WTC11 (cell line): ENCODE results near the gene RASGEF1C. TPM values are rescaled to one million over a fixed set of nuclear protein-coding genes. Genes with fewer than 3 reads are reported as not detected.

ENCODE experiments used
- ATAC-seq: fragments of 200-7000 bp; cut with Tn5 transposase; 2 replicates; pipeline ENCODE4 v1.10.0; 2021; ENCODE audit warnings: mild to moderate bottlenecking, moderate library complexity
- CTCF ChIA-PET: fragments of 300-600 bp; sonication (Branson Sonifier 250); formaldehyde crosslinking; loops from one replicate; lab custom pipeline; 2021; ENCODE audit warnings: antibody characterized with exemption; lab: Charles Lee
- POLR2A ChIA-PET: fragments of 350-600 bp; sonication (Branson Sonifier 250); formaldehyde crosslinking; loops from one replicate; lab custom pipeline; 2021; ENCODE audit warnings: antibody characterized with exemption; lab: Charles Lee
- DNase-seq: peaks from one replicate; pipeline ENCODE4 v3.0.0; 2021; ENCODE audit warnings: low spot score
- H3K27ac Mint-ChIP-seq: 2 replicates; pipeline ENCODE4 v1.8.0; 2021; ENCODE audit warnings: mixed read lengths
- H3K27me3 Mint-ChIP-seq: 2 replicates; pipeline ENCODE4 v1.8.0; 2021; ENCODE audit warnings: low read depth, mild to moderate bottlenecking, moderate library complexity, mixed read lengths
- H3K36me3 Mint-ChIP-seq: 2 replicates; pipeline ENCODE4 v1.8.0; 2021; ENCODE audit warnings: mixed read lengths
- H3K4me1 Mint-ChIP-seq: 2 replicates; pipeline ENCODE4 v1.8.0; 2022; ENCODE audit warnings: mixed read lengths
- H3K4me3 Mint-ChIP-seq: 2 replicates; pipeline ENCODE4 v1.8.0; 2021; ENCODE audit warnings: mild to moderate bottlenecking, moderate library complexity, mixed read lengths
- H3K9me3 Mint-ChIP-seq: 2 replicates; pipeline ENCODE4 v1.8.0; 2021; ENCODE audit warnings: mixed read lengths
- ATF1 ChIP-seq: sonication (generic); formaldehyde crosslinking; IDR thresholded peaks from 2 replicates; pipeline ENCODE4 v1.8.1; 2023; ENCODE audit warnings: mild to moderate bottlenecking, moderate library complexity, missing genetic modification reagents
- CREB1 ChIP-seq: sonication (generic); formaldehyde crosslinking; IDR thresholded peaks from 2 replicates; pipeline ENCODE4 v1.8.0; 2023; ENCODE audit warnings: mild to moderate bottlenecking, missing genetic modification reagents
- CTCF ChIP-seq: fragments of 200-600 bp; IDR thresholded peaks from 2 replicates; pipeline ENCODE4 v1.8.0; 2022; ENCODE audit warnings: antibody characterized with exemption
- E2F1 ChIP-seq: sonication (generic); formaldehyde crosslinking; IDR thresholded peaks from 2 replicates; pipeline ENCODE4 v1.8.0; 2022; ENCODE audit warnings: mild to moderate bottlenecking, missing genetic modification reagents
- E2F4 ChIP-seq: sonication (generic); formaldehyde crosslinking; IDR thresholded peaks from 2 replicates; pipeline ENCODE4 v1.8.1; 2022; ENCODE audit warnings: low read depth, mild to moderate bottlenecking, moderate library complexity, missing genetic modification reagents, borderline replicate concordance
- ELF4 ChIP-seq: sonication (generic); formaldehyde crosslinking; IDR thresholded peaks from 2 replicates; pipeline ENCODE4 v1.8.1; 2022; ENCODE audit warnings: low read depth, mild to moderate bottlenecking, moderate library complexity, missing genetic modification reagents
- ETV6 ChIP-seq: sonication (generic); formaldehyde crosslinking; IDR thresholded peaks from 2 replicates; pipeline ENCODE4 v1.8.1; 2022; ENCODE audit warnings: mild to moderate bottlenecking, missing genetic modification reagents
- FOXJ3 ChIP-seq: sonication (generic); formaldehyde crosslinking; IDR thresholded peaks from 2 replicates; pipeline ENCODE4 v1.9.0; 2021; ENCODE audit warnings: missing genetic modification reagents, mild to moderate bottlenecking, borderline replicate concordance
- HMGXB4 ChIP-seq: sonication (generic); formaldehyde crosslinking; IDR thresholded peaks from 2 replicates; pipeline ENCODE4 v1.8.1; 2023; ENCODE audit warnings: mild to moderate bottlenecking, moderate library complexity, missing genetic modification reagents
- JAZF1 ChIP-seq: fragments of 250-450 bp; sonication (Bioruptor Pico); IDR thresholded peaks from 2 replicates; pipeline ENCODE4 v1.9.0; 2021; ENCODE audit warnings: moderate library complexity, mild to moderate bottlenecking, inconsistent platforms
- KAT7 ChIP-seq: sonication (generic); formaldehyde crosslinking; IDR thresholded peaks from 2 replicates; pipeline ENCODE4 v1.8.1; 2023; ENCODE audit warnings: missing genetic modification reagents, mild to moderate bottlenecking, borderline replicate concordance
- NR3C1 ChIP-seq: sonication (generic); formaldehyde crosslinking; conservative IDR thresholded peaks from 2 replicates; pipeline ENCODE4 v1.8.1; 2023; ENCODE audit warnings: low read depth, mild to moderate bottlenecking, missing genetic modification reagents
- OVOL2 ChIP-seq: fragments of 250-450 bp; sonication (Bioruptor Pico); IDR thresholded peaks from 2 replicates; pipeline ENCODE4 v1.9.0; 2021; ENCODE audit warnings: mild to moderate bottlenecking, borderline replicate concordance
- PRDM15 ChIP-seq: sonication (generic); formaldehyde crosslinking; IDR thresholded peaks from 2 replicates; pipeline ENCODE4 v1.8.0; 2022; ENCODE audit warnings: missing genetic modification reagents
- USF1 ChIP-seq: sonication (generic); formaldehyde crosslinking; IDR thresholded peaks from 2 replicates; pipeline ENCODE4 v1.8.0; 2022; ENCODE audit warnings: mild to moderate bottlenecking, missing genetic modification reagents
- ZBTB43 ChIP-seq: sonication (generic); formaldehyde crosslinking; IDR thresholded peaks from 2 replicates; pipeline ENCODE4 v1.8.1; 2023; ENCODE audit warnings: mild to moderate bottlenecking, missing genetic modification reagents
- ZNF219 ChIP-seq: sonication (generic); formaldehyde crosslinking; IDR thresholded peaks from 2 replicates; pipeline ENCODE4 v1.8.0; 2023; ENCODE audit warnings: missing genetic modification reagents, mild to moderate bottlenecking, borderline replicate concordance
- ZNF396 ChIP-seq: fragments of 250-450 bp; sonication (Bioruptor Pico); IDR thresholded peaks from 2 replicates; pipeline ENCODE4 v1.8.0; 2021; ENCODE audit warnings: mild to moderate bottlenecking, moderate library complexity, borderline replicate concordance
- ZNF416 ChIP-seq: fragments of 250-450 bp; sonication (Bioruptor Pico); IDR thresholded peaks from 2 replicates; pipeline ENCODE4 v1.9.0; 2021; ENCODE audit warnings: mild to moderate bottlenecking, inconsistent platforms
- total RNA-seq: library from RNA; stranded (reverse); gene quantifications from 3 replicates; pipeline ENCODE4 v1.2.3, GENCODE V29; 2021

RASGEF1C gene
- total RNA-seq, 1 experiment from 2014 or later = 0.96 TPM

- Mint-ChIP-seq H3K27me3 (peaks cover 3% of the 10 kb centered on the region; the same call in 1 of the 2 replicates), H3K9me3 (no peaks in the 10 kb centered on the region), H3K4me3 (no peak overlapping the region), H3K27ac (no peak overlapping the region), H3K36me3 (no peaks in the 10 kb centered on the region), H3K4me1 (peaks cover 6% of the 10 kb centered on the region; the same call in 1 of the 2 replicates)
- TF ChIP-seq ZNF396 (CRISPR knock-in tag) (no peak), CTCF (no peak), CREB1 (CRISPR knock-in tag) (no peak), HMGXB4 (CRISPR knock-in tag) (no peak), ATF1 (CRISPR knock-in tag) (no peak), NR3C1 (CRISPR knock-in tag) (no peak), PRDM15 (CRISPR knock-in tag) (no peak), E2F4 (CRISPR knock-in tag) (no peak), ETV6 (no peak), ZBTB43 (no peak), E2F1 (CRISPR knock-in tag) (no peak), FOXJ3 (no peak), JAZF1 (CRISPR knock-in tag) (no peak), ZNF219 (CRISPR knock-in tag) (no peak), USF1 (CRISPR knock-in tag) (no peak), KAT7 (CRISPR knock-in tag) (no peak), ZNF416 (CRISPR knock-in tag) (no peak), ELF4 (CRISPR knock-in tag) (no peak), OVOL2 (CRISPR knock-in tag) (no peak)
- DNase-seq = no peak
- ATAC-seq = no peak
- POLR2A ChIA-PET = no interaction called here
- CTCF ChIA-PET = interaction anchor here (0.6 to 1.1 kb wide), 2 partner anchors 78 to 193 kb away, joined by 3 read pairs; partner anchors contain the start of gene RASGEF1C
These were observed 77.9 kb downstream of the RASGEF1C start for GRCh38 chr5:180130876-180131740.
